HG02981 (cell line): ENCODE data around the gene PCDHGA3.
A peak's percentile ranks its signal among the peaks of the same experiment; 100 is the strongest.
"Not testable (repeated sequence)": the region's sequence is repeated elsewhere in the genome, so short reads cannot be mapped to it uniquely, and the experiment has no call there.

Experiments used
- ATAC-seq: cut with Tn5 transposase; IDR thresholded peaks from one replicate; pipeline ENCODE4 v1.9.1; 2021; ENCODE audit warnings: mild to moderate bottlenecking, moderate library complexity; ENCODE audit not compliant: unreplicated experiment

The PCDHGA3 gene

GRCh38 chr5:141346017-141346416 is 2.4 kb downstream of the PCDHGA3 start:
- not testable (repeated sequence) for ATAC-seq

GRCh38 chr5:141349917-141350619 is 6.4 kb downstream of the PCDHGA3 start, which contains the start of gene PCDHGB1:
PCDHGB1 (plus strand) TSS chr5:141350099; CDS start chr5:141350261, 162 bp downstream.
- ATAC-seq, result peak; percentile 45

- no peak for ATAC-seq
Measured at GRCh38 chr5:141351591-141351990, 8.0 kb downstream of the PCDHGA3 start.

GRCh38 chr5:141354900-141355469 is 11.4 kb downstream of the PCDHGA3 start, which contains the start of gene PCDHGA4:
PCDHGA4 (plus strand) TSS chr5:141355021; CDS start chr5:141355108, 87 bp downstream.
- no peak for ATAC-seq

DNA sequence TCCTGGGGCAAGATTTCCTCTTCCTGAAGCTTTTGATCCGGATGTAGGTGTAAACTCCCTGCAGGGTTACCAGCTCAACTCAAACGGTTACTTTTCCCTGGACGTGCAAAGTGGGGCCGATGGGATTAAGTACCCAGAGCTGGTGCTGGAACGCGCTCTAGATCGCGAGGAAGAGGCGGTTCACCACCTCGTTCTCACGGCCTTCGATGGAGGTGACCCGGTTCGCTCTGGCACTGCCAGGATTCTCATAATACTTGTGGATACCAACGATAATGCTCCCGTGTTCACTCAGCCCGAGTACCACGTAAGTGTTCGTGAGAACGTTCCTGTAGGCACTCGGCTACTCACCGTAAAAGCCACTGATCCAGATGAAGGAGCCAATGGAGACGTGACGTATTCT is 12.0 kb downstream of the PCDHGA3 start:
- no peak for ATAC-seq

DNA sequence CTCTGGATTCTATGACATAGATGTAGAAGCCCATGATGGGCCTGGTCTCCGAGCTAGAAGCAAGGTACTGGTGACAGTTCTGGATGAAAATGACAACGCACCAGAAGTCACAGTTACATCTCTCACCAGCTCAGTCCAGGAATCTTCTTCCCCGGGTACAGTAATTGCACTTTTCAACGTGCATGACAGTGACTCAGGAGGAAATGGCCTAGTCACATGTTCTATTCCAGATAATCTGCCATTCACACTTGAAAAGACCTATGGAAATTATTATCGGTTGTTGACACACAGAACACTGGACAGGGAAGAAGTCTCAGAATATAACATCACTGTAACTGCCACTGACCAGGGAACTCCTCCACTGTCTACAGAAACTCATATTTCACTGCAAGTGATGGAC is 12.5 kb downstream of the PCDHGA3 start:
- no peak for ATAC-seq

DNA sequence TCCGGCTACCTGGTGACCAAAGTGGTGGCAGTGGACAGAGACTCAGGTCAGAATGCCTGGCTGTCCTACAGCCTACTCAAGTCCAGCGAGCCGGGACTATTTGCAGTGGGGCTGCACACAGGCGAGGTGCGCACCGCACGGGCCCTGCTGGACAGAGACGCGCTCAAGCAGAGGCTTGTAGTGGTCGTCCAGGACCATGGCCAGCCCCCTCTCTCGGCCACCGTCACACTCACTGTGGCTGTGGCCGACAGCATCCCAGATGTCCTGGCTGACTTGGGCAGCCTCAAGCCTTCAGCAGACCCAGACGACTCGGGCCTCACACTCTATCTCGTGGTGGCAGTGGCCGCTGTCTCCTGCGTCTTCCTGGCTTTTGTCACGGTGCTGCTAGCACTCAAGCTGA is 13.3 kb downstream of the PCDHGA3 start:
- ATAC-seq, result no peak

DNA sequence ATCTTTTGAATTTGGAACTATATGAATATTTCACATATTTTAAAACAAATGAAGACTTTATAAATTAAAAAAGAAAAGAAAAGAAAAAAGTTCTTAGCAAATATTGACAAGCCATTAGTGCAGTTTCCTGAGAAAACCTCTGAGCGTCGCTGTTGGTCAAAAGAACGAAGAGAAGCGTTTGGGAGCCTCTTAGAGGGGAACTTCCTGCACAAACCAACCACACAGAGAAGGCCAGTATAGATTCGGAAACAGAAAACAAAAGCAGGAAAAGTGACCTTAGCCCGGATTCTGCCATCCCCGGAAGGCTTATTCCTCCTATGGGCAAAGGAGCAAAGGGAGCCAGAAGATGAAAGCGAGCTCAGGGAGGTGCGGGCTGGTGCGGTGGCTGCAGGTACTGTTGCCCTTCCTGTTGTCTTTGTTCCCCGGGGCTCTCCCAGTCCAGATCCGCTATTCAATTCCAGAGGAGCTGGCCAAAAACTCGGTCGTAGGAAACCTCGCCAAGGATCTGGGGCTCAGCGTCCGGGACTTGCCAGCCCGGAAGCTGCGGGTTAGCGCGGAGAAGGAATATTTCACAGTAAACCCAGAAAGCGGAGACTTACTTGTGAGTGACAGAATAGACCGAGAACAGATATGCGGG is 16.3 kb downstream of the PCDHGA3 start, which contains the start of gene PCDHGB2:
TSS of gene PCDHGB2 (plus strand) at position 205 of the 637 bp plus-strand sequence. CDS start at position 347, 142 bp downstream.
- ATAC-seq, result no peak

GRCh38 chr5:141360685-141361084 is 17.1 kb downstream of the PCDHGA3 start:
- ATAC-seq, result no peak

DNA sequence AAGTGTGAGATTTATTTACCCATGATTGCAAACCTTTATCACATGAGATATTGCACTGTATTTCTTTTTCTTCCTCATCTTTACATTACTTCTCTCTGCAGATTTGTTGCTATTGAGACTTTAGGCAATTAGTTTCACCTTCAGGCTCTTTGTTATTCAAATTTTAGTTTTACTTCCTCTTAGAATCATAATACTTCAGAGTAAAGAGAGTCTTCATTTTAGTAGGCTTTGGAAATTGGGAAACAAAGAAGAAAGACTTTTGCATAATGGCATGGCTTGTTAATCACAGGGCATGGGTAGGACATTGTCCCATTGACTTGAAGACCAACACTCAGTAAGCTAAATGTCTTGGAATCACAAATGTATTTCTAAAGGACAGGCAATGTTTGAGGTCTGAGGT is 19.1 kb downstream of the PCDHGA3 start:
- ATAC-seq, result no peak

GRCh38 chr5:141363952-141364660 is 20.5 kb downstream of the PCDHGA3 start, which contains the start of gene PCDHGA5:
PCDHGA5 (plus strand) TSS chr5:141364162; CDS start chr5:141364331, 169 bp downstream.
- no peak for ATAC-seq

DNA sequence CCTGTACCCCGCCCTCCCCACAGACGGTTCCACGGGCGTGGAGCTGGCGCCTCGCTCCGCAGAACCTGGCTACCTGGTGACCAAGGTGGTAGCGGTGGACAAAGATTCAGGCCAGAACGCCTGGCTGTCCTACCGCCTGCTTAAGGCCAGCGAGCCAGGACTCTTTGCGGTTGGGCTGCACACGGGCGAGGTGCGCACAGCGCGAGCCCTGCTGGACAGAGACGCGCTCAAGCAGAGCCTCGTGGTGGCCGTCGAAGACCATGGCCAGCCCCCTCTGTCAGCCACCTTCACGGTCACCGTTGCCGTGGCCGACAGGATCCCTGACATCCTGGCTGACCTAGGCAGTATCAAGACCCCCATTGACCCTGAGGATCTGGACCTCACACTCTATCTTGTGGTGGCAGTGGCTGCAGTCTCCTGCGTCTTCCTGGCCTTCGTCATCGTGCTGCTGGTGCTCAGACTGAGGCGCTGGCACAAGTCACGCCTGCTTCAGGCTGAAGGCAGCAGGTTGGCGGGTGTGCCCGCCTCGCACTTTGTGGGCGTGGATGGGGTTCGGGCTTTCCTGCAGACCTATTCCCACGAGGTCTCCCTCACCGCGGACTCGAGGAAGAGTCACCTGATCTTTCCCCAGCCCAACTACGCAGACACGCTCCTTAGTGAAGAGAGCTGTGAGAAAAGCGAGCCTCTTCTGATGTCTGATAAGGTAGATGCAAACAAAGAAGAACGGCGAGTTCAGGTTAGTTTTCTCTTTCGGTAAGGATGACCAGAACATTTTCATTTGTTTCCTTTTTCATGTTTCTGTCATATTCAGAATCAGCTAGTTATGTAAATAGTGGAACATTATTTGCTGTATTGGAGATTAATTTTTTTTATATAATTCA is 22.6 kb downstream of the PCDHGA3 start:
- no peak for ATAC-seq

DNA sequence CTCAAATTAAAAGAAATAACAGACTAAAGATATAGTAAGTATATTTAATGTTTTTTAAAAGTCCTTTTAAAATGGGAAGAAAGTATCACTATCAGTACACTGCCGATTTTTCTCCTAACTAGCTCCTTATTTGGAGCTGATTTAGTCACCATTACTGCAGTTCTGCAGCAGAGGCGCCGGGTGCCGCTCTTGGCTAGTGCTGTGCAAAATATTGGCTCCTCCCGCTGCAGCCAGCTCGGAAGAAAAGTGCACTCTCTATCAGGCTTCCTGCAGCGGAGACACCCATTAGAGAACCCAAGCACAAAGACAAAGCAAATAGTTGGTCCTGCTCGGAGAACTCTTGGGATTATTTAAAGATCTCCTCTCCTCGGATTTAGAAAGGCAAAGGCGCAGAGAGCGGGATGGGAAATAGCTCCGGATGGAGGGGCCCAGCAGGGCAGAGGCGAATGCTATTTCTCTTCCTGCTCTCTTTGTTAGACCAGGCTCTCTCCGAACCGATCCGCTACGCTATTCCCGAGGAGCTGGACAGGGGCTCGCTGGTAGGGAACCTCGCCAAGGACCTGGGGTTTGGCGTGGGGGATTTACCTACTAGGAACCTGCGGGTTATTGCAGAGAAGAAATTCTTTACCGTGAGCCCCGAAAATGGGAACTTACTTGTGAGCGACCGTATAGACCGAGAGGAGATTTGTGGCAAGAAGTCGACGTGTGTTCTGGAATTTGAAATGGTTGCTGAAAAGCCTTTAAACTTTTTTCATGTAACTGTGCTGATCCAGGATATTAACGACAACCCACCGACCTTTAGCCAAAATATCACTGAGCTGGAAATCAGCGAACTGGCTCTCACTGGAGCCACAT is 26.6 kb downstream of the PCDHGA3 start, which contains the start of gene PCDHGB3:
TSS of gene PCDHGB3 (plus strand) at position 249 of the 855 bp plus-strand sequence. CDS start at position 402, 153 bp downstream.
- peak; percentile 84 for ATAC-seq

- ATAC-seq, result no peak
Measured at GRCh38 chr5:141371572-141372475, 28.2 kb downstream of the PCDHGA3 start.

DNA sequence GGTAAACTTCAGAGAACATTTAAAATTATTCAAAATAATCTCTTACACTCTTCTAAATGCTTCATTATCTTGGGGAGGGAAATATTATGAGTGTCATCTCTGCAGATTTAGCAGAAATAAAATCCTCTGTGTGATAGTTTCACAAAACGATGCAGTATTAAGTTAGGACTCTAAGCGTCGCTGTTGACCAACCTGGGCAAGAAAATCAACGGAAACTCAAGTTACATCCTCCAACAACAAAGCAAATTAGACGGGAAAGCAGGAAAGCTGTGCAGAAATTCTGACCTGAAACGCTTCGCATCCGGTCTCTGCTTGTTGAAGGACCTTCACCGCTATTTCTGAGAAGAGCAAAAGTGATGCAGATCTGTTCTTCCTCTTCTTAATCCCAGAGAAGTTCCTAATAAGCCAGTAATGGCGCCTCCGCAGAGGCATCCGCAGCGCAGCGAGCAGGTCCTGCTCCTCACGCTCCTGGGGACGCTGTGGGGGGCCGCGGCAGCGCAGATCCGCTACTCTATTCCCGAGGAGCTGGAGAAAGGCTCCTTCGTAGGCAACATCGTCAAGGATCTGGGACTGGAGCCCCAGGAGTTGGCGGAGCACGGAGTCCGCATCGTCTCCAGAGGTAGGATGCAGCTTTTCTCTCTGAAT is 30.2 kb downstream of the PCDHGA3 start, which contains the start of gene PCDHGA6:
TSS of gene PCDHGA6 (plus strand) at position 219 of the 645 bp plus-strand sequence. CDS start at position 412, 193 bp downstream.
- ATAC-seq, result no peak

GRCh38 chr5:141374627-141375026 is 31.0 kb downstream of the PCDHGA3 start:
- no peak for ATAC-seq

DNA sequence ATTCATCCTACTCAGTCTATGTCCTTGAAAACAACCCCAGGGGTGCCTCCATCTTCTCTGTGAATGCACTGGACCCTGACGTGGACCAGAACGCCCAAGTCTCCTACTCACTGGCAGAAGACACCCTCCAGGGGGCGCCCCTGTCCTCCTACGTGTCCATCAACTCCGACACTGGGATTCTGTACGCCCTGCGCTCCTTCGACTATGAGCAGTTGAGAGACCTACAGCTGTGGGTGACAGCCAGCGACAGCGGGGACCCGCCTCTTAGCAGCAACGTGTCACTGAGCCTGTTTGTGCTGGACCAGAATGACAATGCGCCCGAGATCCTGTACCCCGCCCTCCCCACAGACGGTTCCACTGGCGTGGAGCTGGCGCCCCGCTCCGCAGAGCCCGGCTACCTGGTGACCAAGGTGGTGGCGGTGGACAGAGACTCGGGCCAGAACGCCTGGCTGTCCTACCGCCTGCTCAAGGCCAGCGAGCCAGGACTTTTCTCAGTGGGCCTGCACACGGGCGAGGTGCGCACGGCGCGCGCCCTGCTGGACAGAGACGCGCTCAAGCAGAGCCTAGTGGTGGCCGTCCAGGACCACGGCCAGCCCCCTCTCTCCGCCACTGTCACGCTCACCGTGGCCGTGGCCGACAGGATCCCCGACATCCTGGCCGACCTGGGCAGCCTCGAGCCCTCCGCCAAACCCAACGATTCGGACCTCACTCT is 32.0 kb downstream of the PCDHGA3 start:
- not testable (repeated sequence) for ATAC-seq
